Pons (tissue), 1 donor: Measurements from ENCODE around the gene KRTAP3-1.
"Not testable (repeated sequence)": the region's sequence is repeated elsewhere in the genome, so short reads cannot be mapped to it uniquely, and the experiment has no call there.

Experiments used
- DNase-seq: peaks from one replicate; pipeline ENCODE4 v3.0.0-alpha.2; 2016; ENCODE audit warnings: low spot score

The KRTAP3-1 gene

DNA sequence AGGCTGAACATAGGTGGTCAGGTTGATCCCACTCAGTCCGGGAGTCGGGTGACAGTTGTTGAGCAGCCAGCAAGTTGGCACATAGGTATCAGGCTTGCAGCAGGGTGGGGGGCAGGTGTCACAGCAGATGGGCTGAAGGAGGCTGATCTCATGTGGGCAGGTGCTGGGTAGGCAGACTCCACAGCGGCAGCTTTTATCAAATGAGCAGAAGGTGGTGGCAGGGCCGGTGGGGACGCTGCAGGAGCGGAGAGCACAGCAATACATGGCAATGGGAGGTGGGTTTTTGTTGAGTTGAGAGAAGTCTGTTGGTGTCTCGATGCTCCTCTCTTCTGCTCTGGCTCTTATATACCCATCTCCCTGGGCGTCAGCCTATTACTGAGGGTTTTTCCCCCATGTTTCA is at the start of gene KRTAP3-1:
Gene KRTAP3-1 (minus strand): TSS at position 318 of the 400 bp plus-strand sequence. CDS start 54 bp downstream, at position 264.
- DNase-seq = no peak

DNA sequence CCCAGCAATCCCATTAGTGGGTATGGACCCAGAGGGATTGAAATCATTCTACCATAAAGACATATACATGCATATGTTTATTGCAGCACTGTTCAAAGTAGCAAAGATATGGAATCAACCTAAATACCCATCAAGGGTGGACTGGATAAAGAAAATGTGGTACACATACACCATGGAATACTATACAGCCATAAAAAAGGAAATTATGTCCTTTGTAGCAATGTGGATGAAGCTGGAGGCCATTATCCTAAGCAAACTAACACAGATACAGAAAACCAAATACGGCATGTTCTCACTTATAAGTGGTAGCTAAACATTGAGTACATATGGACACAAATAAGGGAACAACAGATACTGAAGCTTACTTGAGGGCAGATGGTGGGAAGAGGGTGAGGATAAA is 48.6 kb upstream of the KRTAP3-1 start:
- DNase-seq = no peak

DNA sequence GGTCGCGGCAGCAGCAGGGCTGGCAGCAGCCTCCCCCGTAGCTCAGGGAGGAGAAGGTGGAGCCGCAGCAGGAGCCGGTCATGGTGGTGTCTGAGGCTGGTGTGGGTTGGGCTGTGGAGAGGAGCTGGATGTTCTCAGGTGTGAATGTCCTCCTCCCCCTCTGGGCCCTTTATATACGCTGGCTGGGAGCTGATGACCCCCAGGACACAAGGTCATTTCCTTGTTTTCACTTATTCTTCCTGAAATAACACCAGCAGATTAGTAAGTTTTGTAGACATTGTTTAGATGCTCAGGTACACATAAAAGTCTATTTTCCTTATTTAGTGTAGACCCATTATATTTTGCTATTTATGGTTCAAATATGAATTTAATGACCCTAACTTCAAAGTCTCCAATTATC is 46.2 kb upstream of the KRTAP3-1 start, which contains the start of gene KRTAP2-2:
Gene KRTAP2-2 (minus strand): TSS at position 101 of the 400 bp plus-strand sequence. CDS start 19 bp downstream, at position 82.
- DNase-seq = not testable (repeated sequence)

DNA sequence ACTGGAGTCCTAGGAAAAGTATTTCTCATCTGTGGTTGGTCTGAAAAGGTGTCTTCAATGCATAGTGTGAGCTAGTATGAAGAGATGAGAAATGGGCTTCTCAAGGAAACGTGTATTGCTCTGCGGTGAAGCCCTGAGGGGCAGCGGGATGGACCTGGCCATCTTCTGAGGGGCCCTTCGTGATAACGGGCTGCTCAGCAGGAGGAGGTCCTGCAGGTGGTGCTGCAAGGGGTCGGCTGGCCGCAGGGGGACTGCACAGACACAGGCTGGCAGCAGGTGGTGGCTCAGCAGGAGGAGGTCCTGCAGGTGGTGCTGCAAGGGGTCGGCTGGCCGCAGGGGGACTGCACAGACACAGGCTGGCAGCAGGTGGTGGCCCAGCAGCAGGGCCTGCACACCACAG is 45.6 kb upstream of the KRTAP3-1 start:
- DNase-seq = not testable (repeated sequence)

DNA sequence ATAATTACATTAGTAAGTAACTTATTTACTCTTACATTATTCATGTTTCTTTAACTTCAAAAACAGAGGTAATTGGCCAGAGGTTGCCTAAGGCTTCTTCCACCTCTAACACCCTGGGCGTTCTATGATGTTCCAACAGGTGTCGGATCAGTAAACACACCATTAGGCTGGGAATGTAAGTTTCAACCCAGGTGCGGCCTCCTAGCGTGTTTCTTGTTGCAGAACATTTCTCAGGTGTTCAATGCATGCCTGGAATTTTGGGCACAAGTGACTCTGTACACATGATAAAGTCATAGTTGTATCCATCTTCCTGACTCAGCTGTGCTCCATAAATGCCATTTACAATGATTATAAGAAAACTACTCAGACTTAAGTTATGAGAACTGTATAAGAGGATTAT is 45.1 kb upstream of the KRTAP3-1 start:
- no peak for DNase-seq

DNA sequence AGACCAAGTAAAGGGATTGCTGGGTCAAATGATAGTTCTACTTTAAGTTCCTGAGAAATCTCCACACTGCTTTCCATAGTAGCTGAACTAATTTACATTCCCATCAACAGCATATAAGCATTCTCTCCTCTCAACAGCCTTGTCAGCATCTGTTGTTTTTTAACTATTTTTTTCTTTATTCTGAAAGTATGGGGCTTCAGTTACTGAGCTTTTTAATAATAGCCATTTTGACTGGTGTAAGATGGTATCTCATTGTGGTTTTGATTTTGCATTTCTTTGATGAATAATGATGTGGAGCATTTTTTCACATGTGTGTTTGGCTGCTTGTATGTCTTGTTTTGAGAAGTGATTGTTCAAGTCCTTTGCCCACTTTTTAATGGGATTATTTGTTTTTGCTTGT is 43.6 kb upstream of the KRTAP3-1 start:
- no peak for DNase-seq

DNA sequence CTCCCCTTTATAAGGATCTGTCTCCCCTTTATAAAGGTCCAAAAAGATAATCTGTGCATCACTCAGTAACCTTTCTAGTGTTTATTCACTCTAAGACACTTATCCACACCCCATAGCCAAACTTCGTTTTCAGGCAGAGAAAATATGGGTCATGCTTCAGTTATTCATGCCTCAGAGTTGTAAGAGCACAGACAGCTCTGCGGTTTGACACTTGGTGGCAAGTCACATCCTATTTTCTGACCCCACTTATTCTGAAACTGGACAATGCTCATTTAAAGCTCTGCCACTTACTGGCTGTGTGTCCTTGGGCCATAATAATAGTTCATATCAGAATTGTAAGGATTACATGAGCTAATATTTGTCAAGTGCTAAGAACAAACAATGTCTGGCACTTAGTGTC is 40.2 kb upstream of the KRTAP3-1 start:
- no peak for DNase-seq

DNA sequence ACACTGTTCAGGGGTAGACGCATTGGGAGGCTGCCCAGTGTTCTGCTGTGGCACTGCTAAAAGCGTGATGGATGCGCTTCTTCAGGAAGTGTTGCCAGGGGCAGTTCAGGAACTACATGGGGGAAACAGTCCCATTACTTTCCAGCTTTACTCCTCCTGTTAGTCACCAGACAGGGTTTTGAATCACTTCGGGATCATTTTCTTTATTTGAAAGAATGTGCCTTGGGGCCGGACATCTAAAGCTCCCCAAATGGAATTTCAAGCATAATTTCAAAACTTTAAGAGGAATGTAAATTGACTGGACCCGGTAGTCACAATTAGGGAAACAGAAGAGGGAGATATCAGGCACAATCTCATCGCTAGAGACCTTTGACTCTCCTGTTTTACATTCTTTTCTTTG is 39.5 kb upstream of the KRTAP3-1 start:
- no peak for DNase-seq

DNA sequence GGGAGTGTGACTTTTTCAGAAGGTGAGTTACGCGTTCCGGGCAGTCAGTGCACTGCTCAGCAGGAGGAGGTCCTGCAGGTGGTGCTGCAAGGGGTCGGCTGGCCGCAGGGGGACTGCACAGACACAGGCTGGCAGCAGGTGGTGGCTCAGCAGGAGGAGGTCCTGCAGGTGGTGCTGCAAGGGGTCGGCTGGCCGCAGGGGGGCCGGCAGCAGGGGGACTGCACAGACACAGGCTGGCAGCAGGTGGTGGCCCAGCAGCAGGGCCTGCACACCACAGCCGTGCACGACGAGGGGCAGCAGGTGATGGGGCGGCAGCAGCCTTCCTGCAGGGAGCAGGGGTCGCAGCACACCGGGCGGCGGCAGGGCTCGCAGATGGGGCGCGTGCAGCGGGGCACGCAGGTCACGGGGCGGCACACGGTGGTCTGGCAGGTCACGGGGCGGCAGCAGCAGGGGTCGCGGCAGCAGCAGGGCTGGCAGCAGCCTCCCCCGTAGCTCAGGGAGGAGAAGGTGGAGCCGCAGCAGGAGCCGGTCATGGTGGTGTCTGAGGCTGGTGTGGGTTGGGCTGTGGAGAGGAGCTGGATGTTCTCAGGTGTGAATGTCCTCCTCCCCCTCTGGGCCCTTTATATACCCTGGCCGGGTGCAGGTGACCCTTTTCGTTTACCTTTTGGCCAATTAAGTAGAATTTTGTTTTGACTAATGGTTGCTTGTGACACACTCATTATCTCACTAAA is 38.0 kb upstream of the KRTAP3-1 start, which contains the start of gene KRTAP2-1:
Gene KRTAP2-1 (minus strand): TSS at position 582 of the 731 bp plus-strand sequence. CDS start 49 bp downstream, at position 533.
- not testable (repeated sequence) for DNase-seq

DNA sequence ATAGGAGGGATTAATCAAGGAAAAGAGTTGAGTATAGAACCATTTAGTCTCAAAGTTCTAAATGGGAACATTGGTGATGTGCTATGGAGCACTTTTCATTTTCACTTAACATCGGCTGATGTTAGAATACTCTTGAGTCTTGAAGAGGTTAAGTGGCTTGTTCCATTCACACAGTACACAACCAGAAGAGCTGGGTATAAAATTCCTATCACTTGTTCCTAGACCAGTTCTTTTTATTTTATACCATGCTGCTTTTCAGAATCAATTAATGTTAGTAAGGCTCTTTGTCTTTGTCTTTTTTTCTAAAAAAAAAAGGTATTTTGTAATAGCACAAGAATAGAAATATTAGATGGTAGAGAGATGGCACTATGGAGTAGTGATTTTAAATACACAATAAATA is 34.0 kb upstream of the KRTAP3-1 start:
- DNase-seq = no peak

DNA sequence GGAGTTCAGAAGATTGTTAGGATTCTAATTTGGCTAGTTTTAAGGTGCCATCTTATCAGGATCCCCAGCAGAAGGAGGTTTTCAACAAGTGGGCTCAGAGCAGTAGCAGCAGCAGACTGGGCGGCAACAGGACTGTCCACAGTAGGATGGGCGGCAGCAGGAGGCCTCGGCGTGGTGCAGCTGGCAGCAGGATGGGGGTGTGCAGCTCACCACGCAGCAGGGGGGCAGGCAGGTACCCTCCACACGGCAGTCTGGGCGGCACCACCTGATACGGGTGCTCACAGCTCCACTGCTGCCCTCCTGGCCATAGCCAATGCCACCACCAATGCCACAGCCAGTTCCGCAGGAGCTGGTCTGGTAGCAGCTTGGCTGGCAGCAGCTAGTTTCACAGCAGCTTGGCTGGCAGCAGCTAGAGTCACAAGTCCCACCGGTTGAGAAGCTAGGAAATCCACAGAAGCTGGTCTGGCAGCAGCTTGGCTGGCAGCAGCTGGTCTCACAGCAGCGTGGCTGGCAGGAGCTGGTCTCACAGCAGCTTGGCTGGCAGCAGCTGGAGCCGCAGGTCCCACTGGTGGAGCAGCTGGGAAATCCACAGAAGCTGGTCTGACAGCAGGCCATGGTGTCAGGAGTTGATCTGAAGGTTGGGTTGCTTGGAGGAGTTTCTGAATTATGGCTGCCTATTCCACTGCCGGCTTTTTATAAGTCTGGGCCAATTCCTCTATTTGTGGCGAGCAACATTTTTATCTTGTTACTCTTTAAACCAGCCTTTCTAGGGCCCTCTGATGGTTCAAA is 32.0 kb upstream of the KRTAP3-1 start, which contains the start of gene KRTAP1-1:
Gene KRTAP1-1 (minus strand): TSS at position 668 of the 789 bp plus-strand sequence. CDS start 53 bp downstream, at position 615.
- DNase-seq = not testable (repeated sequence)

DNA sequence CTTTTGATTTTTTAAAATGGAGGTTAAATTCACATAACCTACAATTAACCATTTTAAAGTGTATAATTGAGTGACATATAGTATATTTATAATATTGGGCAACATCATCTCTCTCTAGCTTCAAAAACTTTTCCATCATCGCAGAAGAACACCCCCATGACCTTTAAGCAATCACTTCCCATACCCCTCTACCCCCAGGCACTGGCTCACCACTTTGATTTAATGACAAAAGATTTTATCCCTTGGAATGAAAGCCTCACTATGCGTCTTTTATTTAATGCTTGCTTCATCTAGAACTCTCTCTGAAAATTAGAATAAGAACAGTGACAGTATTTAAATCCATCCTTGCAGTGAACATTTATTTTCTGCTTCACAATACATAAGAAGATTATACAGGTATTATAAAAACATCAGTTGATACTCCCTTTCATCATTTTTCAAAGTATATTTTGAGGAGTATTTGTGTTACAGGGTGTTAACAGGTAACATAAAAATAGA is 29.0 kb upstream of the KRTAP3-1 start:
- DNase-seq = no peak

DNA sequence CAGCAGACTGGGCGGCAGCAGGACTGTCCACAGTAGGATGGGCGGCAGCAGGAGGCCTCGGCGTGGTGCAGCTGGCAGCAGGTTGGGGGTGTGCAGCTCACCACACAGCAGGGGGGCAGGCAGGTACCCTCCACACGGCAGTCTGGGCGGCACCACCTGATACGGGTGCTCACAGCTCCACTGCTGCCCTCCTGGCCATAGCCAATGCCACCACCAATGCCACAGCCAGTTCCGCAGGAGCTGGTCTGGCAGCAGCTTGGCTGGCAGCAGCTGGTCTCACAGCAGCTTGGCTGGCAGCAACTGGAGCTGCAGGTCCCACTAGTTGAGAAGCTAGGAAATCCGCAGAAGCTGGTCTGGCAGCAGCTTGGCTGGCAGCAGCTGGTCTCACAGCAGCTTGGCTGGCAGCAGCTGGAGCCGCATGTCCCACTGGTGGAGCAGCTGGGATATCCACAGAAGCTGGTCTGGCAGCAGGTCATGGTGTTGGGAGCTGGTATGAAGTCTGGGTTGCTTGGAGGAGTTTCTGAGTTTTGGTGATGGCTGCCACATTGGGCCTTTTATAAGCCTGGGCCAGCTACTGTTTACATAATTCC is 25.5 kb upstream of the KRTAP3-1 start, which contains the start of gene KRTAP1-3:
Gene KRTAP1-3 (minus strand): TSS at position 529 of the 590 bp plus-strand sequence. CDS start 53 bp downstream, at position 476.
- DNase-seq = not testable (repeated sequence)

DNA sequence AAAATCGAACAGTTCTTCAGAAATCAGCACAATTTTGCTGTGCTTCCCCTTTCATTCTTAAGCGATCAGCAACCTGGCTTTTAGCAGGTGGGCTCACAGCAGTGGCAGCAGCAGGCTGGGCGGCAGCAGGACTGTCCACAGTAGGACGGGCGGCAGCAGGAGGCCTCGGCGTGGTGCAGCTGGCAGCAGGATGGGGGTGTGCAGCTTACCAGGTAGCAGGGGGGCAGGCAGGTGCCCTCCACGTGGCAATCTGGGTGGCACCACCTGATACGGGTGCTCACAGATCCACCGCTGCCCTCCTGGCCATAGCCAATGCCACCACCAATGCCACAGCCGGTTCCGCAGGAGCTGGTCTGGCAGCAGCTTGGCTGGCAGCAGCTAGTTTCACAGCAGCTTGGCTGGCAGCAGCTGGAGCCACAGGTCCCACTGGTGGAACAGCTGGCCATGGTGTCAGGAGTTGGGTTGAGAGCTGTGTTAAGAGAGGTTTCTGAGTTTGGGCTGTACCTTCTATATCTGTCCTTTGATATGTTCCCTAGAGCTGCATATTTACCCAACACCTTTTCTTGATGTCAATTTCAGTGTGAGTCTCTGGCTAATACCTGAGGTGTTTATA is 20.8 kb upstream of the KRTAP3-1 start, which contains the start of gene KRTAP1-4:
Gene KRTAP1-4 (minus strand): TSS at position 563 of the 613 bp plus-strand sequence. CDS start 117 bp downstream, at position 446.
- no peak for DNase-seq

DNA sequence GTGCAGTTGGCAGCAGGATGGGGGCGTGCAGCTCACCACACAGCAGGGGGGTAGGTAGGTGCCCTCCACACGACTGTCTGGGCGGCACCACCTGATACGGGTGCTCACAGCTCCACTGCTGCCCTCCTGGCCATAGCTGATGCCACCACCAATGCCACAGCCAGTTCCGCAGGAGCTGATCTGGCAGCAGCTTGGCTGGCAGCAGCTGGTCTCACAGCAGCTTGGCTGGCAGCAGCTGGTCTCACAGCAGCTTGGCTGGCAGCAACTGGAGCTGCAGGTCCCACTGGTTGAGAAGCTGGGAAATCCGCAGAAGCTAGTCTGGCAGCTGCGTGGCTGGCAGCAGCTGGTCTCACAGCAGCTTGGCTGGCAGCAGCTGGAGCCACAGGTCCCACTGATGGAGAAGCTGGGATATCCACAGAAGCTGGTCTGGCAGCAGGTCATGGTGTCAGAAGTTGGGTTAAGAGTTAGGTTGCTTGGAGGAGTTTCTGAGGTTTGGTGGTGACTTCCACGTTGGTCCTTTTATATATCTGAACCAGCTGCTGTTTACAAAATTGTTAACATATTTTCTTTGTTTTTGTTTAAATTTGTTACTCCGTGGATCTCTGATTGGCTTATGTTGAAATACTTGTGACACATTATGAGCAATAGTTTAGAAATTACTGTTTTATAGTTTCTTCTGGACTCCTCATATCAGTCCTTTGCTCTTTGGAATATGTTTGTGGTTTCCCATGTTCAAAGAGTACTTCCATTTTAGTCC is 18.0 kb upstream of the KRTAP3-1 start, which contains the start of gene KRTAP1-5:
Gene KRTAP1-5 (minus strand): TSS at position 494 of the 757 bp plus-strand sequence. CDS start 53 bp downstream, at position 441.
- no peak for DNase-seq

DNA sequence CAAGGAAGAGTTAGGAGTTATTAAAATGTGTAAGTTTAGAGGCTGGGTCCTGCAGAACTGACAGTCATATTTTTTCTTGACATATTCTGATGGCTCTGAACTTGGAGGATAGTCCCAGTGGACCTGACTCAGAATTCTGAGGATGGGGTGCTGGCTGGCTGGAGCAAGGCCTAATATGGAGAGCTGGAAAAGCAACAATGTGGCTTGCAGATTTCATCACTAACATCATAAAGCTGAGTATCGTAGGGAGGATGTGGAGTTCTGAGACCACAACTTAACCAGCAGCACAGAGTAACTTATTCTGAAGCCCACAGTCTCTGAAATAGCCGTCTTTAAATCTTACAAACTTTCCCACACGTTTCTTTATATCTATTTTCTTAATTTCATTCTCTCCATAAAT is 15.8 kb upstream of the KRTAP3-1 start:
- no peak for DNase-seq

DNA sequence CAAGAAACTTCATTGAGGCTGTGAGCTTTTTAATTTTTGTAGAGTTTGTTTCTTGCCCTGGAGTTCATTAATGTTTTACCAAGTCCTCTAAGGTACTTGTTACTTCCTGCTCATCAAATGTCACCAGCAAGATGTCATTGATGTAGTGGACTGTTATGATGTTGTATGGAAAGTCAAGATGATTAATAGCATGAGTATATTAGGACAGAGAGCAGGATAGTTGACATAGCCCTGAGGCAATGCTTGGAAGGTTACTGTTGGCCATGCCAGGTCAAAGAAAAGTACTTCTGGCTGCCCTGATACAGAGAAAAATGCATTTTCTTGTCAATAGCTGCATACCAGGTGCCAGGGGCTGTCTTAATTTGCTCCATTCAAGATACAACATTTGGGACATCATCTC is 11.4 kb upstream of the KRTAP3-1 start:
- DNase-seq = no peak

DNA sequence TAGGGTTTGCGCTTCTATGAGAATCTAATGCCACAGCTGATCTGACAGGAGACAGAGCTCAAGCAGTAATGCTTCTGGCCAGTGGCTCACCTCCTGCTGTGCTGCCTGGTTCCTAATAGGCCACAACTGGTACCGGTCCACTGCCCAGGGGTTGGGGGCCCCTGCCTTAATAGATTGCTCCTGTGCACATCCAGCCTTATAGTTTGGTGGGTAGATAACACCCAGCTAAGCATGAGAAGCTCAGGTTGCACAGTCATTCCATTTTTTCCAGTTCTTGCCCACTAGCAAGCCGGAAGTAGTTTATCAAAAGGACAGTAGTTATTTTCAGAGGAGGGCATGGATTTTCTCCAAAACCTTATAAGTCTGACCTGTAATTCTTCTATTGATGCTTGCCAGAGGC is 10.5 kb upstream of the KRTAP3-1 start:
- DNase-seq = no peak

DNA sequence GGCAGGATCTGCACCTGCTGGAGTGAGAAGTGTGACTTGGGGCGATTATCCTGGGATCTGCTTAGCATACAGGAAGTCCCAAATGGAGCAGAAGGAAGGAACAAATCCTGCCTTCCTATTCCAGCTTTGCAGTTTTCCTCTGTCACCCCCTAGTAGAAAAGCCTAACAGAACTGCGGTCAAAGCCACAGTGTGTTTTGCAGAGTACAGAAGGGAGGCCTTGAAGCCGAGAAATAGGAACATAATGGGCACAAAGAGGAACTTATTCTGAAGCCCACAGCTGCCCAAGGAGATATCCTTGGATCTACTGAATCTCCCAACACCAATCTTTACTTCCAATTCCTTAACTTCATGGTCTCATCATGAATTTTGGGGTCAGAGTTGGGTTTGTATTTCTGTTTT is 9.6 kb upstream of the KRTAP3-1 start:
- no peak for DNase-seq

DNA sequence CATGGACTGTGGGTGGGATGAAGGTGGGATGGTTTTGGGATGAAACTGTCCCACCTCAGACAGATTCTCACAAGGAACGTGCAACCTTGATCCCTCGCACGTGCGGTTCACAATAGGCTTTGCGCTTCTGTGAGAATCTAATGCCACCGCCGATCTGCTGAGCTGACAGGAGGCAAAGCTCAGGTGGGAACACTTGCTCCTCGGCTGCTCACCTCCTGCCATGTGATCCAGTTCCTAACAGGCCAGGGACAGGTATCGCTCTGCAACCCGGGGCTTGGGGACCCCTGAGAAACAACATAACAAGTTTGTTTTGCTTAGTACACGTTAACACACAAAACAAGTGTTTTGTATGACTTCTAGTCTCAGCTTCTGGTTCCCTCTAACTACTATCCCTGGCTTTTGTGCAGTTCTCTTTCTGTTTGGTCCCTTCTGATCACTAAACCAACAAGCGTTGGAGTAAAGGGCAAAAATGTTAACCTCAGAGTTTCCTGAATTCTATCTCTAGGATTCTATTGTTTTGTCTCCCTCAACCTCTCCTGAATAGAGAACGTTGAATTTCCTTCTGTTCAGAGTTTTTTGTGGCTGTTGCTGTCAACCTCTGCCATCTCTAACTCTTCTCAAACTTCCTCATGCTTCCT is 7.8 kb upstream of the KRTAP3-1 start:
- DNase-seq = no peak
